ENCODE data around the gene EHBP1L1. TPM values are rescaled to one million over a fixed set of nuclear protein-coding genes. Genes with fewer than 3 reads are reported as not detected.
A peak's percentile ranks its signal among the peaks of the same experiment; 100 is the strongest.

Gene EHBP1L1
- total and polyA plus RNA-seq, 2 of the 13 experiments (the other 11 are each of a cell fraction or from before 2014, with no cell fraction given) = 8.3 to 10.6 TPM

DNA sequence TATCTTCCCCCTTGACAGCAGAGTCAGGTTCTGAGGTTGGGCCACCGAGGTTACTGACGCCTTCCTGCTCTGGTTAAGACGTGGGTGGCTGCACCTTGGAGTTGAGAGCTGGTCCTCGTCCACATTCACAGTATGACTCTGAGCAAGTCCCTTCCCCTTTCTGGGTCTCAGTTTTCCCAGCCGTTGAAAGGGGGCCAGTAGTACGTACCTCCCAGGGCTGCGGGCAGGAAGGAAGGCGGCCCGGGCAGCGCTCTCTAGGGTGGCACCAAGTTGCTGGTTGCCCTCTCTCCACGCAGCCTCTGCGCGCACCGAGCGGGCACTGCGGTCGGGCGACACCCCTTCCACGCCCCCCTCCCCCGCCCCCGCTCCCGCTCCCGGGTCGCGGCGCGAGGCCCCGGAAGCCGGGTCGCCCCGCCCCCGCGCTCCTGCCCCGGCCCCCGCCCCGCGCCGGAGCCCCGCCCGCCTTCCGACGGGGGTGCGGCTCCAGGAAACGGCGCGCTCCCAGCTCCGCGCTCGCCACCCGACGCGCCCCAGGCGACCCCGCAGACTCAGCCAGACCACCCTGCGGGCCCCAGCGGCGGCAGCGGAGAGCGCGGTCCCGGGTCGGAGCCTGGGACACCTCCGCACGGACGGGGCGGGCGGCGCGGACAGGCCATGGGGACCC lies at the start of gene EHBP1L1 (continued):
- TF ChIP-seq ZSCAN25 (CRISPR knock-in tag; IDR thresholded peaks at IDR 0.05) = peak; percentile 21; the same call in 1 of the 2 replicates
- TF ChIP-seq, protein P1, sequence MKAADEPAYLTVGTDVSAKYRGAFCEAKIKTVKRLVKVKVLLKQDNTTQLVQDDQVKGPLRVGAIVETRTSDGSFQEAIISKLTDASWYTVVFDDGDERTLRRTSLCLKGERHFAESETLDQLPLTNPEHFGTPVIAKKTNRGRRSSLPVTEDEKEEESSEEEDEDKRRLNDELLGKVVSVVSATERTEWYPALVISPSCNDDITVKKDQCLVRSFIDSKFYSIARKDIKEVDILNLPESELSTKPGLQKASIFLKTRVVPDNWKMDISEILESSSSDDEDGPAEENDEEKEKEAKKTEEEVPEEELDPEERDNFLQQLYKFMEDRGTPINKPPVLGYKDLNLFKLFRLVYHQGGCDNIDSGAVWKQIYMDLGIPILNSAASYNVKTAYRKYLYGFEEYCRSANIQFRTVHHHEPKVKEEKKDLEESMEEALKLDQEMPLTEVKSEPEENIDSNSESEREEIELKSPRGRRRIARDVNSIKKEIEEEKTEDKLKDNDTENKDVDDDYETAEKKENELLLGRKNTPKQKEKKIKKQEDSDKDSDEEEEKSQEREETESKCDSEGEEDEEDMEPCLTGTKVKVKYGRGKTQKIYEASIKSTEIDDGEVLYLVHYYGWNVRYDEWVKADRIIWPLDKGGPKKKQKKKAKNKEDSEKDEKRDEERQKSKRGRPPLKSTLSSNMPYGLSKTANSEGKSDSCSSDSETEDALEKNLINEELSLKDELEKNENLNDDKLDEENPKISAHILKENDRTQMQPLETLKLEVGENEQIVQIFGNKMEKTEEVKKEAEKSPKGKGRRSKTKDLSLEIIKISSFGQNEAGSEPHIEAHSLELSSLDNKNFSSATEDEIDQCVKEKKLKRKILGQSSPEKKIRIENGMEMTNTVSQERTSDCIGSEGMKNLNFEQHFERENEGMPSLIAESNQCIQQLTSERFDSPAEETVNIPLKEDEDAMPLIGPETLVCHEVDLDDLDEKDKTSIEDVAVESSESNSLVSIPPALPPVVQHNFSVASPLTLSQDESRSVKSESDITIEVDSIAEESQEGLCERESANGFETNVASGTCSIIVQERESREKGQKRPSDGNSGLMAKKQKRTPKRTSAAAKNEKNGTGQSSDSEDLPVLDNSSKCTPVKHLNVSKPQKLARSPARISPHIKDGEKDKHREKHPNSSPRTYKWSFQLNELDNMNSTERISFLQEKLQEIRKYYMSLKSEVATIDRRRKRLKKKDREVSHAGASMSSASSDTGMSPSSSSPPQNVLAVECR (CRISPR knock-in tag; IDR thresholded peaks at IDR 0.05; ENCODE audit: borderline replicate concordance) = peak; percentile 28; the same call in 1 of the 2 replicates
- TF ChIP-seq, protein P2, sequence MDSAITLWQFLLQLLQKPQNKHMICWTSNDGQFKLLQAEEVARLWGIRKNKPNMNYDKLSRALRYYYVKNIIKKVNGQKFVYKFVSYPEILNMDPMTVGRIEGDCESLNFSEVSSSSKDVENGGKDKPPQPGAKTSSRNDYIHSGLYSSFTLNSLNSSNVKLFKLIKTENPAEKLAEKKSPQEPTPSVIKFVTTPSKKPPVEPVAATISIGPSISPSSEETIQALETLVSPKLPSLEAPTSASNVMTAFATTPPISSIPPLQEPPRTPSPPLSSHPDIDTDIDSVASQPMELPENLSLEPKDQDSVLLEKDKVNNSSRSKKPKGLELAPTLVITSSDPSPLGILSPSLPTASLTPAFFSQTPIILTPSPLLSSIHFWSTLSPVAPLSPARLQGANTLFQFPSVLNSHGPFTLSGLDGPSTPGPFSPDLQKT (CRISPR knock-in tag; IDR thresholded peaks at IDR 0.05; ENCODE audit: borderline replicate concordance) = no peak
- TF ChIP-seq ZNF33B (CRISPR knock-in tag; IDR thresholded peaks at IDR 0.05) = no peak
- TF ChIP-seq CC2D1A (CRISPR knock-in tag; IDR thresholded peaks at IDR 0.05) = no peak
- no peak for TF ChIP-seq FOXP1 (IDR thresholded peaks at IDR 0.05)
- no peak for TF ChIP-seq FOXP1 (CRISPR knock-in tag; IDR thresholded peaks at IDR 0.05)
- peak; percentile 46; the same call in 1 of the 2 replicates for TF ChIP-seq AKAP8 (CRISPR knock-in tag; IDR thresholded peaks at IDR 0.05)
- peak; percentile 65; the same call in 1 of the 2 replicates for TF ChIP-seq SAFB2 (CRISPR knock-in tag; IDR thresholded peaks at IDR 0.05; ENCODE audit: borderline replicate concordance, low read depth)
- TF ChIP-seq ZNF317 (CRISPR knock-in tag; IDR thresholded peaks at IDR 0.05) = no peak
- 0 out of 2 replicates have a peak, but pooled peaks have one; percentile 16 for TF ChIP-seq MAZ (IDR thresholded peaks at IDR 0.05; ENCODE audit: borderline replicate concordance, low read depth, low read length)
- TF ChIP-seq MAZ (CRISPR knock-in tag; IDR thresholded peaks at IDR 0.05; ENCODE audit: low read depth) = peak; percentile 78; the same call in 1 of the 2 replicates
- TF ChIP-seq, protein P3, sequence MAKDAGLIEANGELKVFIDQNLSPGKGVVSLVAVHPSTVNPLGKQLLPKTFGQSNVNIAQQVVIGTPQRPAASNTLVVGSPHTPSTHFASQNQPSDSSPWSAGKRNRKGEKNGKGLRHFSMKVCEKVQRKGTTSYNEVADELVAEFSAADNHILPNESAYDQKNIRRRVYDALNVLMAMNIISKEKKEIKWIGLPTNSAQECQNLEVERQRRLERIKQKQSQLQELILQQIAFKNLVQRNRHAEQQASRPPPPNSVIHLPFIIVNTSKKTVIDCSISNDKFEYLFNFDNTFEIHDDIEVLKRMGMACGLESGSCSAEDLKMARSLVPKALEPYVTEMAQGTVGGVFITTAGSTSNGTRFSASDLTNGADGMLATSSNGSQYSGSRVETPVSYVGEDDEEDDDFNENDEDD (CRISPR knock-in tag; IDR thresholded peaks at IDR 0.05; ENCODE audit: borderline replicate concordance) = no peak
- TF ChIP-seq GATAD1 (CRISPR knock-in tag; IDR thresholded peaks at IDR 0.05) = no peak
- TF ChIP-seq POLR2G (IDR thresholded peaks at IDR 0.05; ENCODE audit: low read depth, low read length) = peak; percentile 36; the same call in 1 of the 2 replicates
- no peak for TF ChIP-seq CEBPG (CRISPR knock-in tag; IDR thresholded peaks at IDR 0.05)
- no peak for TF ChIP-seq ZNF672 (CRISPR knock-in tag; IDR thresholded peaks at IDR 0.05)
- TF ChIP-seq, protein P4, sequence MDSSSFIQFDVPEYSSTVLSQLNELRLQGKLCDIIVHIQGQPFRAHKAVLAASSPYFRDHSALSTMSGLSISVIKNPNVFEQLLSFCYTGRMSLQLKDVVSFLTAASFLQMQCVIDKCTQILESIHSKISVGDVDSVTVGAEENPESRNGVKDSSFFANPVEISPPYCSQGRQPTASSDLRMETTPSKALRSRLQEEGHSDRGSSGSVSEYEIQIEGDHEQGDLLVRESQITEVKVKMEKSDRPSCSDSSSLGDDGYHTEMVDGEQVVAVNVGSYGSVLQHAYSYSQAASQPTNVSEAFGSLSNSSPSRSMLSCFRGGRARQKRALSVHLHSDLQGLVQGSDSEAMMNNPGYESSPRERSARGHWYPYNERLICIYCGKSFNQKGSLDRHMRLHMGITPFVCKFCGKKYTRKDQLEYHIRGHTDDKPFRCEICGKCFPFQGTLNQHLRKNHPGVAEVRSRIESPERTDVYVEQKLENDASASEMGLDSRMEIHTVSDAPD (CRISPR knock-in tag; IDR thresholded peaks at IDR 0.05) = no peak
- TF ChIP-seq, protein P5, sequence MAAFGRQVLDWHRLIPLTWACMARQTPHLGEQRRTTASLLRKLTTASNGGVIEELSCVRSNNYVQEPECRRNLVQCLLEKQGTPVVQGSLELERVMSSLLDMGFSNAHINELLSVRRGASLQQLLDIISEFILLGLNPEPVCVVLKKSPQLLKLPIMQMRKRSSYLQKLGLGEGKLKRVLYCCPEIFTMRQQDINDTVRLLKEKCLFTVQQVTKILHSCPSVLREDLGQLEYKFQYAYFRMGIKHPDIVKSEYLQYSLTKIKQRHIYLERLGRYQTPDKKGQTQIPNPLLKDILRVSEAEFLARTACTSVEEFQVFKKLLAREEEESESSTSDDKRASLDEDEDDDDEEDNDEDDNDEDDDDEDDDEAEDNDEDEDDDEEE (CRISPR knock-in tag; IDR thresholded peaks at IDR 0.05) = no peak

All from HepG2 (cell line).